GM18870 (cell line): ENCODE data around the gene RAD51D.
A peak's percentile ranks its signal among the peaks of the same experiment; 100 is the strongest.
"Not testable (repeated sequence)": the region's sequence is repeated elsewhere in the genome, so short reads cannot be mapped to it uniquely, and the experiment has no call there.

Source experiments
- ATAC-seq: cut with Tn5 transposase; IDR thresholded peaks from one replicate; pipeline ENCODE4 v1.9.1; 2021; ENCODE audit warnings: moderate library complexity; ENCODE audit not compliant: unreplicated experiment

RAD51D gene

DNA sequence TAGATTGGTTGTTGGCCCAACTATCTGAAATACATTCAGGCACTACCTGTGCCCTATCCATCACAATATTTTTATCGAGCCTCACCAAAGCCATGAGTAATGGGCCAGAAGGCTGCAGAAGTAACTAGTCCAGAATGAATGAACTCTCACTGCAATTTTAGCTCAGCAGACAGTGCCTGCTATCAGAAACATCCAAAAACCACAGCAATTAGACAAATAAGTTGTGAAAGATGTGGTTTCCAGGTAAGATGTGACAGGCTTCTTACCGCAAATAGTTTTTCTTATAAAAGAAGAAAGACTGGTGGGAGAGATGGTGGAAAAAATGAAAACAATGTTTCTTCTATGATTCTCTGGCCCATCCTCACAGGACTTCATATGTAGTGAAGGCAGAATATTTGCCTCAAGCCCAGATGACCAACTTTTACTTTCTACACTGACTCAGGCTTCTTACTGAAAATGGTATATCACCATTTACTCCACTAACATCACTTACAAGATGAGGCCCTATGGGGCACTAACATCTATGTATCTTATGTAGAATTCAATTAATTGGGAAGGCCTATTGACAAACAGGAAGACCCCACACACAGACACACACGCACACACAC lies 46.4 kb downstream of the RAD51D start:
- ATAC-seq: no peak

DNA sequence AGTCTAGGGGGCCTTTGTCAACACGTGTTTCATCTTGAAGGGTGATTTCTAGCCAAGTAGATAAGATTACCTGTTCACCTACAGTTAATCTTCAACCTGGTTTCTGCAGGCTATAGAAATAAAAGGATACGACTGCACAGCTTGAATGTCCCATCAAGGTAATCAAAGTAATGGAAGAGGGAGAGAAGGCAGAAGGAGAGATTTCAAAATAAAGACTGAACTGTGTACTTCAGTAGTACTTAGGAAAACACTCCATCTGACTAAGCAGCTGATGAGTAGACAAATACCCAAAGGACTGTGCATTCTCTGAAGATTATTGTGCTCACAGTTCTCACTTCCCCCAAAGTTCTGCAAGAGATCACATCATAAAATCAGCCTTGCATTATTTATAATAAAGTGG lies 50.3 kb downstream of the RAD51D start:
- ATAC-seq: no peak

DNA sequence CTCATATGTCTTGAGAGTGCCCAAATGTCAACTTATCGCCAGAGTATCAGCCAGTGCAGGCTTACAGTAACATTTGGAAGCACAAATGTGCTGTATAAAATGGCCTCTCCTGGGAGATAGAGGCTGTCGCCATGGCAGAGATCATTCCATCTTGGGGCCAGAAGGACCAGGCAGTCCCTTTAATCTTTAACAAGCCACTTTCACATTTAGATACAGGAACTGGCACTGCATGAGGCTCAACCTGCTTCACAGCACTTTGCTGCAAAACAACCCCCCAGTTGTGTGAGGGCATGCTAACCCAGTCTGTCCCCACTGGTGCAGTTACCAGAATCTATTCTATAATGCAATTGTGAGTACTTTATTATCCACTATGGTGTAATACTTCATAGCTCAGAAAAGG lies 51.4 kb downstream of the RAD51D start:
- no peak for ATAC-seq

DNA sequence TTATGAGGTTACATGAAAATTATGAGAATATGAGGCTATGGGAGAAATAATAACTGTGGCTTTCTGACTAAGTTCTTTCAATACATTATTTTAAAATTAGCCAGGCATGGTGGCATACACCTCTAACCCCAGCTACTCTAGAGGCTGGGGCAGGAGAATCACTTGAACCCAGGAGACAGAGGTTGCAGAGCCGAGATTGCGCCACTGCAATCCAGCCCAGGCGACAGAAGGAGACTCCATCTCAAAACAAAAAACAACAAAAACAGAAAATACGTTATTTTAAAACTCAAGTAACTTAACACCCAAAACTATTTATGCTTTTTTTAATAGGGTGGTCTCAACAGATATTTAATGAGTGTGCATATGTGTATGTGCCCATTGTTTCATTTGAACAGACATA lies 53.8 kb downstream of the RAD51D start:
- ATAC-seq: no peak

DNA sequence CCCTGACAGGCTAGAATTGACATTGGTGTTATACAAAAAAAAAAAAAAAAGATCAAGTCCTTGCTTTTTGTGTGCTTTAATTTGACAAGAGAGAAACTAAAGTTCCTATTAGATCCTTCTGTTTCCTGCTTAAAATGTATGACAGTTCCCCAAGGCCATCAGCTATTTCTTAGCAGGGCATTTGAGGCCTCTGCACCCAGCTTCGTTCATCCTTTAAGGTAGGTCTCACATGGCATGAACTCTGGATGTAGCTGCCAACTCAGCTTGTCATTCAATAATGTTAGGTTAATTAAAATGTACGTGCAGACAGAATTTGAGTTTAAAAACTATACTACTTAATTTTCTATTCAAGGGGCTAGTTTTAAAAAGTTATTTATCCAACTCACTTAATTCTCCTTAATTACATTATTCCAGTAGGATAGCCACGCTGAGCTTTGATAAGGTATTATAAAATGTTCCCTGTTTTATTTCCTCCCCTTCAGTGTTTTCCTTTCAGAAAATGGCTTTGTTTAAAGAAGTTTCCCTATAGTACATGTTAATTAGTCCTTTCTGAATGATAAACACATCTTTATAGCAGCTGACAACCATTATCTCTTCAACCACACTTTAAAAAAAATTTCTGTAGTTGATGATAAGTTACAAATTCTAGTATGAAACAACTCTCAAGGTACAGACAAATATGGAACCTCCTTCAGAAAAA lies 55.0 kb downstream of the RAD51D start:
- ATAC-seq: no peak

DNA sequence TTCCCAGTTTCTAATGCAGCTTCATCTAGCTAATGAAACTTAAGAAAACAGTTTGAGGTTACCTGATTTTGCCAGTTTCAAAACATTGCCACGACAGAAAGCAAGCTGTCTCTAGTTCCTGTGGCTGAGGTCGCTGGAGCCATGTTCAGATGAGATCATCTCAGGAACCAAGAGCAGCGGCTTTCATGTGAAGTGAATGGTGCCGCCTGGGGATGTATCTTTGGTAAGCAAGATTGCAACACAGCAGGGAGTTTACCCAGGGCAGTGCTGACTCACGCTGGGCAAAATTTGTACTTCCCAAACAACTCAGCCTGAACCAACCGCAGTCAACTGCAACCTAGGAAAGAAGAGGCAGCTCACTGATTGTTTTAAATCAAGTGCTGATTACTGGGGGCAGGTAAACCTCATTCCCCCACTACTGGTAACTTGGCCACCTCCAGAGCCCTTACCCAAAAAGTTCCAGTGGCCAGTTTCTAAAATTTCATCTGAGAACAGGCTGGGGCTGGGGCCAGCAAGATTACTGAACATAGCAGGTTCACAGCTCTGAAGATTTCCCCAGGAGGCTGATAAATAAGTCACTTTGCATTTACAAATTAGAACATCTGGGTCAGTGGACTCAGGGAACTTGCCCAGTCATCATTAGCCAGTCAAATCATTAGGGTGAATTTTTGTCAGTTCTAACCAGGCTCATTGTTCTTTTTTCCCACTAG lies 56.0 kb downstream of the RAD51D start, which contains the start of gene RFFL:
Gene RFFL, minus strand, starts transcription at position 194 of the 710 bp plus-strand sequence. CDS start 37,154 bp downstream, outside the sequence.
- peak; percentile 87 for ATAC-seq

DNA sequence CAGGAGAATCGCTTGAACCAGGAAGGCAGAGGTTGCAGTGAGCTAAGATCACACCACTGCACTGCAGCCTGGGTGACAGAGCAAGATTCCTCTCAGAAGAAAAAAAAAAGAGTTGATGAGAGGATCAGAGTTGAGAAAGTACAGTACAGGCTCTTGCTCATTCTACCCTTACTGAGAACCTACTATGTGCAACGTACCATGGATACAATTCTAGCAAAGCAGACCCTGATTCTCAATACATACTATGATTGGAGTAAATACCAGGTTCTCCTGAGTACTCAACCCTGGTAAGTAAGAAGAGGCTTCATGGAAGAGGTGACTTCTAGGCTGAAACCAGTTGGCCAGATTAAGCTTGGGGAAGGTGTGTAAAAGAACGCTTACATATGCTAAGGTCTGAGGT lies 57.4 kb downstream of the RAD51D start:
- ATAC-seq: no peak

DNA sequence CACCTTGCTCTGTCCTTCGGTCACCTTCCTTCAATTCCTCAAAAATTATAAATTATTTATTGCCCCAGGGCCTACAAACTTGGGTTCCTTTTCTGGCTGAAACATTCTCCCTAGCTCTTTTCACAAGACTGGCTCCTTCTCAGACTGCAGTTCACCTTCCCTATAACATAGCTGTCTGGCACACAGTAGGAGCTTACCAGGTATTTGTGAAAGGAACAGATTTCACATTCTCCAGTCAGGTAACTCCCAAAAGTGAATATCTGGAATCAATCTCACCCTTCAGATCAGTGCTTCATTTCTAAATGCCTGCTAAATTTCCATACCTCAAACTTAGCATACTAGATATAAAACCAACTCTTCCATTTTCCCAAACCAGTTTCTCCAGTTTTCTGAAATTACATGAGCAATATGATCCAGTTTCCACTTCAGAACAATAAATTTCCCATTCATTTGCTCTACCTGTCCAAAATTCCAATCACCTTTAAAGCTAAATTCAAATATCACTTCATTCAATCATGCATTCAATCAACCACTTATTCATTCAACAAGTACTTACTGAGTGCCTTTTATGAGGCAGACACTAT lies 62.2 kb downstream of the RAD51D start:
- no peak for ATAC-seq

DNA sequence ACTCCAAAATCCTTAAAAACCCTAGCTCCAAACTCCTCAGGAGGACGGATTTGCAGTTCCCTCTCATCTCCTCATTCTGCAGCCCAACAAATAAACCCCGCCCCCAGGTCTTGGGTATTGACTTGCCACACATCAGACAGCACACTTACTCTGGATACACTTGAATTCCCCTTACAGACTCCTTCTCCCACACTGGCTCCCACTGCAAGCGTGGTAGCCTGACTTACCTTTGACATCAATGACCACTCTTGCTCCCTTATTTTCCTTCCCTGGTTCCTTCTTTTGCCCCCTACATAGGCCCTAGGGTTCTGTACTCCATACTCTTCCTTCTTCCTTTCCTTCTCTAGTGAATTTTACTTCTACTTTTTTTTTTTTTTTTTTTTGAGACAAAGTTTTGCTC lies 63.6 kb downstream of the RAD51D start:
- no peak for ATAC-seq

DNA sequence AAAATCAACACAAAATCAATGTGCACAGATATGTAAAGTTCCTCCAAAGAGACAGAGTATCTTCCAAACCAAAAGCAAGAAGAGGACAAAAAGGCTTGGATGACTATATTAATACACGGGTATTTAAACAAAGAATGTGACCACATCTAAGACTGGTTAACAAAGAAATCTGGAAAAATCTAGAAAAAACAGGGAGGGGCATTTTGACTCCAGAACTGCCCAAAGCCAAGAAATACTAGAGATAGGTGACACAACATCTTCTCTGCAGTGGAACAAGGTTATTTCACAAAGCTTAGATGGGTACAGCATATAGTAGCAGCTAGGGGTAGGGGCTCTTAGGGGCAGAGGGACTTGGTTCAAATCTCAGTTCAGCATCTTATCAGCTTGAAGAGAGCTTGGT lies 66.5 kb downstream of the RAD51D start:
- ATAC-seq: no peak

DNA sequence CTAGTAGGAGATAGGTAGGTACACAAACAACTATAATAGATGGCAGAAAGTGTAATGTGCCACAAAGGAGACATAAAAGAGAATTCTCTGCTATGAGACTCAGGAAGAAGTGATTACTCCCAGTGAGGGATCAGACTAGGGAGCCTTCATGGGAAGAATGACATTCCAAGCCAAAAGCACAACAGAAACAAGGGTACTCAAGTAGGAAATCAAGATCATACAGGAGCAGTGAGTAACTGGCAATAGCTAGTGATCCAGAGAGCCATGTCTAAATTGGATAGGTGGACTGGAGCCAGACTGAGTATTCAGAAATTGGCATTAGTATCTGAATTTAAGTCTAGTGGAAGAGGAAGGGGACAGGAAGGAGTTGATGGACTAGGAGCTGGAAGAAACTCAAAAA lies 66.9 kb downstream of the RAD51D start:
- no peak for ATAC-seq

DNA sequence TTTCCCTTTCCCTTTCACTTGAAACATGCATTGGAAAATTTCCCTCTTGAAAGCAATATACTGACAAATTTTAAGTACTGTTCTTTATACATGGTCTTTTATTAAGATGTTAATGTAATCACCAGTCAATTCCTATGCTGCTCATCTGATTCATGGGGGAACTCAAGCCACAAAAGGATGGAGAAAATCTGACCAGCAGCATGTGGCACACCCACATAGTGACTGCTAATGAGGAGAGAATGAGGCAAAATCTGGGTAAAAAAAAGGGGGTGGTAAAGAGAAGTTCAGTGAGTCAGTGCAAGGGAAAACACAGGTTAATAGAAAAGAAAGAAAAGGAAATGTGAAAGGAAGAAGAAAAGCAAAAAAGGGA lies 67.4 kb downstream of the RAD51D start:
- ATAC-seq: no peak

DNA sequence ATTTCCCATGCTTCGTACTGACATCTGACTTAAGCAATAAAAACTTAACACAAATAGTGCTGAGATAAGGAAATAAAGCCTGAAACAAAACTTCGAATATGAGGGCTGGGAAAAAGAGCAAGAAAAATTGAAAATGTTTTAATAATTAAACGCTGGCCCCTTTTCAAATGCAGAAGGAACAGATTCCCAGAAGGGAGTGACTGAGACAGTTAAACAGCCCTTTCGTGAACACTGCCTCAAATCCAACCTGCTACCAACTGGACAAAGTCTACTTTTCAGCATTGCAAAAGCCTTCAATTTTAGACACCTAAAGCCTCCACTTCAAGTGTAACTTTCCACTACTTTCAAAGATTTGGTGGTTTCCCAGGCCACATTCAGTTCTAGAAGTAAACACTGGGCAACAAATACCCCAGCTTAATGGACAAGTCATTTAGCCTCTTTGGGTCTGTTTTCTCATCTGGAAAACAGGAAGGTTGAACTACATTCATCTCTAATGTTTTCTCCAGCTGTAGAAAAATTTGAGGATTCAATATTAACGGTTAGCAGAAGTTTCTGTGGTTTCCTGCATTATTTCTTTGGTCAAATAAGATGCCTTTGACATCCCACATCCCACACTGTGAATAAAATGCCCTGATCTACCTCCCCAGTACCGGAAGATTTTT lies 68.0 kb downstream of the RAD51D start:
- peak; percentile 30 for ATAC-seq

DNA sequence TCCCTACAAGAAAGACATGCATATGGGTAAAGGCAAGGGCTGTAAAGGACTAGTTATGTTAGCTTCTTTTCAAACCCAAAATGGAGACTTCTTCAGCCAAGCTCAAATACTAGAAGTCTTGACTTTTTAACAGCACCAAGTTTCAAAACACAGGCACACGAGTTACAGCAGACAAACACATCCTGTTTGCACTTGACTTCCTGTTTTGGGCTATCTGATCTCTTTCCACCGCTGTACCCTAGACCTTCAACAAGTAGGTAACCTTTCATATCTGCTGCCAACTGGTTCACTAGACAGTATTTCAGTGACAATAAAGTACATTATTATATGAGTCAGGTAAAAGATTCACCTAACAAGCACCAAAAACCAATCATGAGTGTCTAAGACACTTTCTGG lies 68.5 kb downstream of the RAD51D start:
- ATAC-seq: peak; percentile 45

DNA sequence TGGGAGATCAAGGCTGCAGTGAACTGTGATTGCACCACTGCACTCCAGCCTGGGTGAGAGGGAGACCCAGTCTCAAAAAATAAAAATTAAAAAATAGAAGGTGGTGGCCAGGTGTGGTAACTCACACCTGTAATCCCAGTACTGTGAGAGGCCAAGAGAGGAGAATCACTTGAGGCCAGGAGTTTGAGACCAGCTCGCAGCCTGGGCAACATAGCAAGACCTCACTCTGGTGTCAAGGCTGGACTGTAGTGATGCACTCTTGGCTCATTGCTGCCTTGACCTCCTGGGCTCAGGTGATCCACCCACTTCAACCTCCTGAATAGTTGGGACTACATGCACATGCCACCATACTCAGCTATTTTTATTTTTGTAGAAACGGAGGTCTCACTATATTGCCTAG lies 69.5 kb downstream of the RAD51D start:
- no peak for ATAC-seq

DNA sequence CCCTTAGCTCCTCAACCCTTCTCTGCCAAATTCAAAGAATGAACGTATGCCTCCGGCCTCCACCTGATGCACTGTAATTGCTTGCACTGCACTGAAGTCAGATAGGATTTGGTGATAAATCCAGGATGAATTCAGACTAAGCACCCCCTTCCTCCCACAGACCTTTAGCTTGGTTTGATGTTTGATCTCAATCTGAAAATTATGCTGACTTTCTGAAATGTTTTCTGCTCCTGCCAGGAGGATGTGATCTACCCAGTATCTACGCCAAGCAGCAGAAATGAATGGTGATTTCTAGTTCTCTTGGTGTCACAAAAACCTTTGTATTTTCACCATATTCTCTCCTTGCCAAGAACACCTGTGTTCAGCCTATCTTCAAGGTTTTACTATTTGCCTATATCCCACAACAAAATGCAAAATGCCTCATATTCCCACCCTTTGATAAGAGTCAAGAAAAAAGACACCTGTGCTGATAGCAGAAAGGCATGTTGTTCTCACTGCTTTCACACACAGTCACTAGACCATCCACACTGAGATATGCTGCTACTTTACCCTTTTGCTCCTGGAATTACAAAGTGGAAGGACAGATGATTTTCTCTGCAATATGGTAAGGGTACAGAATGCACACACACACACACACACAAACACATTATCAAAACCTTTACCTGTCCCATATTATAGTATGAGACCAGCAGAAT lies 70.8 kb downstream of the RAD51D start:
- ATAC-seq: no peak

DNA sequence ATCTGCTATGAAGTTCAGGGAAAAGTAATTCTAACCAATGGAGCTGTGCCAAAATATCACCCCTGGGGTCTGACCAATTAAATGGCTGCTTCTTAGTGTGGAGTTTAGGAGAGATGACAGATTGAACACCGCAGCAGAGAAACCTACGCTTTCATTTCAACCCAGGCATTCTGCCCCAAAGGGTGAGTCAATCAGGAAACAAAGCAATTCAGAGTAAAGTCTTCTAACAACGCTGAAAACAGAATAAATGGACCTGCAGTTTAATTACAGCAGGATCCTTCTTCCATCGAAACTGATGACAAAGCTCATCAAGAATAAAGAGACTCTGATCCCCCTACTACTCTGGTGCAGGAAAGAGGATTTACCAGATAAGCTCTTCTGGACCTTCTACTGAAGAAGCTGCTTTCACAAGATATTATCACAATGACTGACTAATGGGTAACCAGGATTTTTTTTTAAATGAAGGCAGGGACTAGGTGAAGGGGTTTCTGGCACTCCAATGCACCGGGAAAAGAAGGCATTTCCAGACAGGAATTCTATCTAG lies 72.8 kb downstream of the RAD51D start:
- ATAC-seq: no peak

DNA sequence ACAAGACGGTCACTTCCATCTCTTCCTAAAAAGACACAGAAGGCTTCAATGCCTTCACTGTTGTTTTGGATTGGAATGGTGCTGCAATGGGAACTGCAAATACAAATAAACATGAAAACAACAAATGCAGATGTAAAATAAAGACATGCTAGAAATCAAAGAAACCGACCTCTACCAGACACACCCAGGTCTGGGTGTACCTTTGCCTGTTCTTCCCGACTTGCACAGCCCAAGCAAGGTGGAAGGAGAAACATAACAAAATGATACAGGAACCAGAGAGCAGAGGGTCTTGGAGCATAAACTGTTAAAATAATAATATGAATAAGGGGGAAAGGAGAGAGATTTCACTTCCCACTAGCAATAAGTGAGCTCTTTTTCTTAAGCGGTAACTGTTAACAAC lies 73.4 kb downstream of the RAD51D start:
- no peak for ATAC-seq

DNA sequence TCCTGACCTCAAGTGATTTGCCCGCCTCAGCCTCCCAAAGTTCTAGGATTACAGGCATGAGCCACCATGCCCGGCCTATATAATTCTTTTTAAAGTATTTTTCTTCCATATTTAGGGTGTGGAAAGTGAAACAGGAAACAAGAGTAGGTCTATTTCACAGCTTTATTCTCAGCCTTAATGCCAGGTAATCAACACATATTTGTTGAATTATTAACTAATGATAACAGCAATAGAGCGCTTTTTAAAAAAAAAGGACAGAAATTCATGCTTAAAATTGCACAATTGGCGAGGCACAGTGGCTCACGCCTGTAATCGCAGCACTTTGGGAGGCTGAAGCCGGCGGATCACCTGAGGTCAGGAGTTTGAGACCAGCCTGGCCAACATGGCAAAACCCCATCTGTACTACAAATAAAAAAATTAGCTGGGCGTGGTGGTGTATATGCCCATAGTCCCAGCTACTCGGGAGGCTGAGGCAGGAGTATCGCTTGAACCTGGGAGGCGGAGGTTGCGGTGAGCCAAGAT lies 74.1 kb downstream of the RAD51D start:
- ATAC-seq: not testable (repeated sequence)

DNA sequence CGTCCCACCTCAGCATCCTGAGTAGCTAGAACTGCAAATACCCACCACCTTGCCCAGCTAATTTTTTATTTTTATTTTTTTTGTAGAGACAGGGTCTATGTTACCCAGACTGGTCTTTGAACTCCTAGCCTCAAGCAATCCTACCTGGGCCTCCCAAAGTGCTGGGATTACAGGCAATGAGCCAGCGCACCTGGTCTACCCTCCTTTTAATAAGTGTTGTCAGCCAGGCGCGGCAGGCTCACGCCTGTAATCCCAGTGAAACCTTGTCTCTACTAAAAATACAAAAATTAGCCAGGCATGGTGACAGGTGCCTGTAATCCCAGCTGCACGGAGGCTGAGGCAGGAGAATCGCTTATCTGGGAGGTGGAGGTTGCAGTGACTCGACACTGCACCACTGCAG lies 75.5 kb downstream of the RAD51D start:
- no peak for ATAC-seq
